Measurements from ENCODE around the gene REXO5.
A peak's percentile ranks its signal among the peaks of the same experiment; 100 is the strongest.

The REXO5 gene

GRCh38 chr16:20773679-20774078 is 32.6 kb upstream of the REXO5 start:
- TF ChIP-seq CTCF (IDR thresholded peaks at IDR 0.05; ENCODE audit: borderline replicate concordance, extremely low read depth, low read length, poor library complexity, severe bottlenecking) (no peak), EZH2 (IDR thresholded peaks at IDR 0.05; ENCODE audit: borderline replicate concordance, low read depth, low read length, severe bottlenecking) (no peak)
- H3K27me3 ChIP-seq (ENCODE audit: insufficient read depth, low read length, poor library complexity): no peaks in the 10 kb centered on the region
- no peak overlapping the region for H2AFZ ChIP-seq (ENCODE audit: low read depth, low read length)
- H3K9me3 ChIP-seq (ENCODE audit: insufficient read depth, low read length, severe bottlenecking): no peaks in the 10 kb centered on the region
- H3K36me3 ChIP-seq (ENCODE audit: insufficient read depth, low read length): no peaks in the 10 kb centered on the region
- H3K27ac ChIP-seq (ENCODE audit: low read length): no peak overlapping the region
- no peak overlapping the region for H3K4me3 ChIP-seq (ENCODE audit: low read depth in 1 of 2, low read length in 2 of 2)
- ATAC-seq (ENCODE audit: insufficient read depth, low read depth): no peak
- H3K4me2 ChIP-seq (ENCODE audit: insufficient read depth, low read length): no peak overlapping the region
- no peaks in the 10 kb centered on the region for H3K4me1 ChIP-seq (ENCODE audit: insufficient read depth, low read length)
- no peak for DNase-seq
- H4K20me1 ChIP-seq (ENCODE audit: insufficient read depth, low read length): no peaks in the 10 kb centered on the region; the same call in 1 of the 2 replicates
- no peak overlapping the region for H3K9ac ChIP-seq (ENCODE audit: low read depth, low read length)
- H3K79me2 ChIP-seq (ENCODE audit: insufficient read depth, low read length): no peaks in the 10 kb centered on the region

DNA sequence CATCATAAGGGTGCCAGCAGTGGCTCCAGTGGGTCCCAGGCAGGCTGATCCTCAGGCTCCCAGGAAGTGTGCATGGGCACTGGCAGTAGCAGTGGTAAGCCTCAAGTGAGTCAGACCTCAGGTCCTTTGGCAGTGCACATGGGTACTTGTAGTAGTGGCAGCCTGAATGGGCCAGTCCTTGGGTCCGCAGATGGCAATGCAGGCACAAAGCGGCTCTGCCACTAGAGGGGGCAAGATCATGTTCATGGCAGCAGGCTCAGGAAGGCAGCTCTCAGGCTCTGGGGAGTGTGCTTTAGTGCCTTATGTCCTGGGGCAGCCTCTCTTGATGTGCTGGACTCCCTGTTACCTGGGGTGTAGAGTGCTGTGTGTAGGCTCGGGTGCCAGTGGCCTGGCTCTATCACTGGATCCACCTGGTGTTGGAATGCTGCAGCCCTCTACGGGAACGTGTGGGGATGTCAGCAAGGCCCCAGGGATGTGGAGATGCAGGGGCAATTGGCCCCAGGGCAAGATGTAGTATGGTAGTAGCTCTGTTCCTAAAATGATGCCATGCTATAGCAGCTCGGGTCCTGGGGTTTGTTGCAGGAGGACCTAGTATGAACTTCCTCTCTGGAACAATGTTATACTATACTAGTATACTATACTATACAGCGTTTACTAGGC is 31.5 kb upstream of the REXO5 start:
- no peaks in the 10 kb centered on the region for H3K79me2 ChIP-seq (ENCODE audit: insufficient read depth, low read length)

GRCh38 chr16:20781697-20782096 is 24.6 kb upstream of the REXO5 start:
- no peak overlapping the region for H2AFZ ChIP-seq (ENCODE audit: low read depth, low read length)
- H3K4me2 ChIP-seq (ENCODE audit: insufficient read depth, low read length): no peak overlapping the region
- H3K27ac ChIP-seq (ENCODE audit: low read length): no peak overlapping the region
- H3K36me3 ChIP-seq (ENCODE audit: insufficient read depth, low read length): no peaks in the 10 kb centered on the region
- no peaks in the 10 kb centered on the region for H3K27me3 ChIP-seq (ENCODE audit: insufficient read depth, low read length, poor library complexity)
- no peaks in the 10 kb centered on the region for H3K79me2 ChIP-seq (ENCODE audit: insufficient read depth, low read length)
- no peak for DNase-seq
- ATAC-seq (ENCODE audit: insufficient read depth, low read depth): no peak
- H3K4me1 ChIP-seq (ENCODE audit: insufficient read depth, low read length): no peaks in the 10 kb centered on the region
- TF ChIP-seq CTCF (IDR thresholded peaks at IDR 0.05; ENCODE audit: borderline replicate concordance, extremely low read depth, low read length, poor library complexity, severe bottlenecking) (no peak), EZH2 (IDR thresholded peaks at IDR 0.05; ENCODE audit: borderline replicate concordance, low read depth, low read length, severe bottlenecking) (no peak)
- no peaks in the 10 kb centered on the region for H4K20me1 ChIP-seq (ENCODE audit: insufficient read depth, low read length)
- H3K9ac ChIP-seq (ENCODE audit: low read depth, low read length): no peak overlapping the region
- no peaks in the 10 kb centered on the region for H3K9me3 ChIP-seq (ENCODE audit: insufficient read depth, low read length, severe bottlenecking)
- no peak overlapping the region for H3K4me3 ChIP-seq (ENCODE audit: low read depth in 1 of 2, low read length in 2 of 2)

More for the DNA sequence above, 31.5 kb upstream of the REXO5 start:
- ATAC-seq (ENCODE audit: insufficient read depth, low read depth): peak; percentile 94
- H3K36me3 ChIP-seq (ENCODE audit: insufficient read depth, low read length): no peaks in the 10 kb centered on the region
- peak; percentile 65 for DNase-seq
- H3K27ac ChIP-seq (ENCODE audit: low read length): no peak overlapping the region
- no peaks in the 10 kb centered on the region for H3K4me1 ChIP-seq (ENCODE audit: insufficient read depth, low read length)
- no peaks in the 10 kb centered on the region; the same call in 1 of the 2 replicates for H4K20me1 ChIP-seq (ENCODE audit: insufficient read depth, low read length)
- H3K9ac ChIP-seq (ENCODE audit: low read depth, low read length): no peak overlapping the region
- H3K9me3 ChIP-seq (ENCODE audit: insufficient read depth, low read length, severe bottlenecking): no peaks in the 10 kb centered on the region
- no peak overlapping the region for H2AFZ ChIP-seq (ENCODE audit: low read depth, low read length)
- H3K4me2 ChIP-seq (ENCODE audit: insufficient read depth, low read length): no peak overlapping the region
- TF ChIP-seq EZH2 (IDR thresholded peaks at IDR 0.05; ENCODE audit: borderline replicate concordance, low read depth, low read length, severe bottlenecking) (no peak), CTCF (IDR thresholded peaks at IDR 0.05; ENCODE audit: borderline replicate concordance, extremely low read depth, low read length, poor library complexity, severe bottlenecking) (peak; percentile 80)
- no peaks in the 10 kb centered on the region for H3K27me3 ChIP-seq (ENCODE audit: insufficient read depth, low read length, poor library complexity)
- no peak overlapping the region for H3K4me3 ChIP-seq (ENCODE audit: low read depth in 1 of 2, low read length in 2 of 2)
